ENCODE results near the gene PPP2R3B. TPM values are rescaled to one million over a fixed set of nuclear protein-coding genes. Genes with fewer than 3 reads are reported as not detected.
"Not testable (repeated sequence)": the region's sequence is repeated elsewhere in the genome, so short reads cannot be mapped to it uniquely, and the experiment has no call there.

Gene PPP2R3B
- polyA plus RNA-seq, 1 donor from 2014 or later: 41.7 TPM

DNA sequence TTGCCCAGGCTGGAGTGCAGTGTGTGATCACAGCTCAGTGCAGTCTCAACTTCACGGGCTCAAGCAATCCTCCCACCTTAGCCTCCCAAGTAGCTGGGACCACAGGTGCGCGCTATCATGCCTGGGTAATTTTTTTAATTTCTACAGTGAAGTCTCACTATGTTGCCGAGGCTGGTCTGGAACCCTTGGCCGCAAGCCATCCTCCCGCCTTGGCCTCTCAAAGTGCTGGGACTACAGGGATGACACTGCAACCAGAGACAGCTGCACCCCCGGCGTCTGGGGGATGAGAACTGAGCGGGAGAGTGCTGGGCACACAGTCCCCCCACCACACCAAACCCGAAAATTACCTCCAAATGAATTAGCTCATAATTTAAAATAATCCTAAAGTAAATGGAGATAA, 35.0 kb downstream of the PPP2R3B start:
- H3K36me3 ChIP-seq (ENCODE audit: insufficient read depth, low read length): no peaks in the 10 kb centered on the region
- H3K9ac ChIP-seq (ENCODE audit: low read length): no peak overlapping the region
- H4K20me1 ChIP-seq (ENCODE audit: insufficient read depth): no peaks in the 10 kb centered on the region
- no peak overlapping the region for H3K27ac ChIP-seq (ENCODE audit: low read length)
- no peaks in the 10 kb centered on the region for H3K27me3 ChIP-seq (ENCODE audit: insufficient read depth, low read depth, low read length)
- H3K9me3 ChIP-seq (ENCODE audit: low read length): no peaks in the 10 kb centered on the region
- H3K79me2 ChIP-seq (replicated peaks; ENCODE audit: insufficient read depth, low read length): no peaks in the 10 kb centered on the region
- TF ChIP-seq POLR2AphosphoS5 (IDR thresholded peaks at IDR 0.05): no peak
- TF ChIP-seq EZH2 (IDR thresholded peaks at IDR 0.05; ENCODE audit: borderline replicate concordance, insufficient read depth, low read length, poor library complexity, severe bottlenecking): no peak
- TF ChIP-seq SMC3 (conservative IDR thresholded peaks at IDR 0.05; ENCODE audit: poor library complexity): no peak
- TF ChIP-seq RAD21 (conservative IDR thresholded peaks at IDR 0.05): no peak
- TF ChIP-seq, protein P1, sequence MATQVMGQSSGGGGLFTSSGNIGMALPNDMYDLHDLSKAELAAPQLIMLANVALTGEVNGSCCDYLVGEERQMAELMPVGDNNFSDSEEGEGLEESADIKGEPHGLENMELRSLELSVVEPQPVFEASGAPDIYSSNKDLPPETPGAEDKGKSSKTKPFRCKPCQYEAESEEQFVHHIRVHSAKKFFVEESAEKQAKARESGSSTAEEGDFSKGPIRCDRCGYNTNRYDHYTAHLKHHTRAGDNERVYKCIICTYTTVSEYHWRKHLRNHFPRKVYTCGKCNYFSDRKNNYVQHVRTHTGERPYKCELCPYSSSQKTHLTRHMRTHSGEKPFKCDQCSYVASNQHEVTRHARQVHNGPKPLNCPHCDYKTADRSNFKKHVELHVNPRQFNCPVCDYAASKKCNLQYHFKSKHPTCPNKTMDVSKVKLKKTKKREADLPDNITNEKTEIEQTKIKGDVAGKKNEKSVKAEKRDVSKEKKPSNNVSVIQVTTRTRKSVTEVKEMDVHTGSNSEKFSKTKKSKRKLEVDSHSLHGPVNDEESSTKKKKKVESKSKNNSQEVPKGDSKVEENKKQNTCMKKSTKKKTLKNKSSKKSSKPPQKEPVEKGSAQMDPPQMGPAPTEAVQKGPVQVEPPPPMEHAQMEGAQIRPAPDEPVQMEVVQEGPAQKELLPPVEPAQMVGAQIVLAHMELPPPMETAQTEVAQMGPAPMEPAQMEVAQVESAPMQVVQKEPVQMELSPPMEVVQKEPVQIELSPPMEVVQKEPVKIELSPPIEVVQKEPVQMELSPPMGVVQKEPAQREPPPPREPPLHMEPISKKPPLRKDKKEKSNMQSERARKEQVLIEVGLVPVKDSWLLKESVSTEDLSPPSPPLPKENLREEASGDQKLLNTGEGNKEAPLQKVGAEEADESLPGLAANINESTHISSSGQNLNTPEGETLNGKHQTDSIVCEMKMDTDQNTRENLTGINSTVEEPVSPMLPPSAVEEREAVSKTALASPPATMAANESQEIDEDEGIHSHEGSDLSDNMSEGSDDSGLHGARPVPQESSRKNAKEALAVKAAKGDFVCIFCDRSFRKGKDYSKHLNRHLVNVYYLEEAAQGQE (IDR thresholded peaks at IDR 0.05; ENCODE audit: borderline replicate concordance): no peak
- TF ChIP-seq EP300 (conservative IDR thresholded peaks at IDR 0.05; ENCODE audit: poor library complexity, severe bottlenecking): no peak
- H3K4me3 ChIP-seq (ENCODE audit: low read length): no peak overlapping the region
- H3K9me2 ChIP-seq (ENCODE audit: insufficient read depth, low read length): no peaks in the 10 kb centered on the region
- H3K4me2 ChIP-seq (ENCODE audit: low read length): no peak overlapping the region
- no peaks in the 10 kb centered on the region for H3F3A ChIP-seq (ENCODE audit: insufficient read depth, low read length, poor library complexity, severe bottlenecking)
- no peak overlapping the region for H2AFZ ChIP-seq (ENCODE audit: low read depth, low read length)

DNA sequence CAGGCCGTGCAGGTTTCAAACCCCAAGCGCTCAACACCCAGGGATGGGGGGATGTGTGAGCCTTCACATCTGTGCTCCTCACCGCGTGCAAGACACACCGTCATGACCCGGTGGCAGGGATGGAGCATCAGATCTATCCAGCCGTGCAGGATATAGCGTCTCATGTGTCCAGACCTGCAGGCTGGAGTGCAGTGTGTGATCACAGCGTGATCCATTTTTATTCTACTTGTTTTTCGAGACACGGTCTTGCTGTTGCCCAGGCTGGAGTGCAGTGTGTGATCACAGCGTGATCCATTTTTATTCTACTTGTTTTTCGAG, 35.4 kb downstream of the PPP2R3B start:
- not testable (repeated sequence) for H3K4me3 ChIP-seq (ENCODE audit: low read length); H3K9me3 ChIP-seq (ENCODE audit: low read length); H2AFZ ChIP-seq (ENCODE audit: low read depth, low read length); H3F3A ChIP-seq (ENCODE audit: insufficient read depth, low read length, poor library complexity, severe bottlenecking); H3K79me2 ChIP-seq (replicated peaks; ENCODE audit: insufficient read depth, low read length); H3K36me3 ChIP-seq (ENCODE audit: insufficient read depth, low read length); H3K4me2 ChIP-seq (ENCODE audit: low read length); H3K27ac ChIP-seq (ENCODE audit: low read length); H3K9ac ChIP-seq (ENCODE audit: low read length); H4K20me1 ChIP-seq (ENCODE audit: insufficient read depth); H3K9me2 ChIP-seq (ENCODE audit: insufficient read depth, low read length); H3K27me3 ChIP-seq (ENCODE audit: insufficient read depth, low read depth, low read length)

DNA sequence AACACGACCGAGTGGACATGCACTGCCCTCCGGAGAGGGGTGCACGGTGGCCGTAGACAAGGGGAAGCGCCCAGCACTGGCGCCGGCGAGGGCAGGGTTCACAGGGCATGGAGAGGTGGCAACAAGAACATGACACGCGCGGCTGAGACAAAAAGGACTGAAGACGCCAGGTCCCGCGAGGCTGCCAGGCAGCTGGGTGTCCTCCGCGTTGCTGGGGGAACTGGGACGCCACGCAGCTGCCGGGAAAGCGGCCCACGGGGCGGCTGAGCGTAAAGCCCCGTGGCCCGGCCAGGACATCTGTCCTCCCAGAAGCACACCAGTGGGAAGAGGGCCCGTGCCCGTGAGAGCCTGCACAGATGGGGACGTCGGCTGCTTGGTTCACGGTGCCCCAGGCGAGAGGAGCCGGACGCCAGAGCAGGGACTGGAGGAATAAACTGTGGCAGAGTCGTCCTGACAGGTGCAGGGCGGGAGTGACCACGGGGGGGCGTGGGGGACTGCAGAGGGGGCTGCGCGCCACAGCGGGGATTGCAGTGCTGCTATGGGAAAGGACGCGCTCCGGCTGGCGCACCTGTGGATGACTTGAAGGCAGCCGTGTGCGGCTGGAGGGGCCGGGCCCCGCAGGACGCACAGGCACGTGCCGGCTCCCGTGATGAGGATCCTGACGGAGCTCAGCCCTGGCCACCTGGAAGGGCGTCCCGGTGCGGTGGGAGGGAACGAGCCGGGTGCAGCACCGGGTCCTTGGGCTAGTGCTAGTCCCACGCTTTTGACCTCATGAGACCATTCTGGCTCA, 36.0 kb downstream of the PPP2R3B start:
- Histone ChIP-seq H3F3A (ENCODE audit: insufficient read depth, low read length, poor library complexity, severe bottlenecking) (no peaks in the 10 kb centered on the region), H3K36me3 (ENCODE audit: insufficient read depth, low read length) (no peaks in the 10 kb centered on the region), H3K27ac (ENCODE audit: low read length) (no peak overlapping the region), H2AFZ (ENCODE audit: low read depth, low read length) (no peak overlapping the region), H3K9ac (ENCODE audit: low read length) (no peak overlapping the region), H3K27me3 (ENCODE audit: insufficient read depth, low read depth, low read length) (no peaks in the 10 kb centered on the region), H3K4me2 (ENCODE audit: low read length) (no peak overlapping the region), H4K20me1 (ENCODE audit: insufficient read depth) (no peaks in the 10 kb centered on the region), H3K9me3 (ENCODE audit: low read length) (no peaks in the 10 kb centered on the region), H3K9me2 (ENCODE audit: insufficient read depth, low read length) (no peaks in the 10 kb centered on the region), H3K79me2 (replicated peaks; ENCODE audit: insufficient read depth, low read length) (no peaks in the 10 kb centered on the region), H3K4me3 (ENCODE audit: low read length) (no peak overlapping the region)
- TF ChIP-seq POLR2AphosphoS5 (IDR thresholded peaks at IDR 0.05): no peak
- no peak for TF ChIP-seq MXI1 (conservative IDR thresholded peaks at IDR 0.05; ENCODE audit: poor library complexity, severe bottlenecking)
- TF ChIP-seq SMC3 (conservative IDR thresholded peaks at IDR 0.05; ENCODE audit: poor library complexity): no peak
- no peak for TF ChIP-seq TAF1 (IDR thresholded peaks at IDR 0.05; ENCODE audit: low read depth)
- TF ChIP-seq, protein P2, sequence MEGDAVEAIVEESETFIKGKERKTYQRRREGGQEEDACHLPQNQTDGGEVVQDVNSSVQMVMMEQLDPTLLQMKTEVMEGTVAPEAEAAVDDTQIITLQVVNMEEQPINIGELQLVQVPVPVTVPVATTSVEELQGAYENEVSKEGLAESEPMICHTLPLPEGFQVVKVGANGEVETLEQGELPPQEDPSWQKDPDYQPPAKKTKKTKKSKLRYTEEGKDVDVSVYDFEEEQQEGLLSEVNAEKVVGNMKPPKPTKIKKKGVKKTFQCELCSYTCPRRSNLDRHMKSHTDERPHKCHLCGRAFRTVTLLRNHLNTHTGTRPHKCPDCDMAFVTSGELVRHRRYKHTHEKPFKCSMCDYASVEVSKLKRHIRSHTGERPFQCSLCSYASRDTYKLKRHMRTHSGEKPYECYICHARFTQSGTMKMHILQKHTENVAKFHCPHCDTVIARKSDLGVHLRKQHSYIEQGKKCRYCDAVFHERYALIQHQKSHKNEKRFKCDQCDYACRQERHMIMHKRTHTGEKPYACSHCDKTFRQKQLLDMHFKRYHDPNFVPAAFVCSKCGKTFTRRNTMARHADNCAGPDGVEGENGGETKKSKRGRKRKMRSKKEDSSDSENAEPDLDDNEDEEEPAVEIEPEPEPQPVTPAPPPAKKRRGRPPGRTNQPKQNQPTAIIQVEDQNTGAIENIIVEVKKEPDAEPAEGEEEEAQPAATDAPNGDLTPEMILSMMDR (IDR thresholded peaks at IDR 0.05; ENCODE audit: poor library complexity, severe bottlenecking): no peak
- TF ChIP-seq EP300 (conservative IDR thresholded peaks at IDR 0.05; ENCODE audit: poor library complexity, severe bottlenecking): no peak
- TF ChIP-seq, protein P1 (IDR thresholded peaks at IDR 0.05; ENCODE audit: borderline replicate concordance): no peak
- no peak for TF ChIP-seq RAD21 (conservative IDR thresholded peaks at IDR 0.05)
- no peak for TF ChIP-seq EZH2 (IDR thresholded peaks at IDR 0.05; ENCODE audit: borderline replicate concordance, insufficient read depth, low read length, poor library complexity, severe bottlenecking)

Data from neural cell (in vitro differentiated cells).